ENCODE results near the gene HEATR1. TPM values are rescaled to one million over a fixed set of nuclear protein-coding genes. Genes with fewer than 3 reads are reported as not detected.
A peak's percentile ranks its signal among the peaks of the same experiment; 100 is the strongest.

Gene HEATR1
- total RNA-seq, 1 donor = 39.4 TPM

DNA sequence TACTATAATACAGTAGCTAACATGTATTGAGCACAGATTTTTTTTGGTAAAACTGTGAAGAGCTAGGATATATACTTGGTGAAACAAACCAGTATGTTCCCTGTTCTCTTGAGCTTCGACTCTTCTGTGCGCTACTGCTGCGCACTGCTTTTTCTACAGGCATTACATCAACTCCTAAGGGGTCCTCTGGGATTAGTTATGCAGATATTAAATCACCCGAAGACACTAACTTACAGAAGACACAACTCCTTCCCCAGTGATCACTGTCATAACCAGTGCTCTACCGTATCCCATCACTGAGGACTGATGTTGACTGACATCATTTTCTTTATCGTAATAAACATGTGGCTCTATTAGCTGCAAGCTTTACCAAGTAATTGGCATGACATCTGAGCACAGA, 55.9 kb downstream of the HEATR1 start:
- H3K27ac ChIP-seq (ENCODE audit: low read depth, low read length) = no peak overlapping the region
- DNase-seq (ENCODE audit: insufficient read length, low spot score, missing footprints) = no peak
- no peaks in the 10 kb centered on the region for H3K4me1 ChIP-seq (ENCODE audit: insufficient read depth, low read length)
- H3K79me2 ChIP-seq (ENCODE audit: insufficient read depth, low read length) = no peaks in the 10 kb centered on the region
- H3K9me3 ChIP-seq (ENCODE audit: low read depth, low read length) = no peaks in the 10 kb centered on the region
- no peaks in the 10 kb centered on the region for H4K20me1 ChIP-seq (ENCODE audit: insufficient read depth, low read length)
- H3K27me3 ChIP-seq (ENCODE audit: insufficient read depth, low read length) = no peaks in the 10 kb centered on the region
- no peak overlapping the region for H3K4me2 ChIP-seq (ENCODE audit: insufficient read depth, low read length)
- H2AFZ ChIP-seq (ENCODE audit: low read length) = no peak overlapping the region
- H3K36me3 ChIP-seq (ENCODE audit: insufficient read depth, low read length) = peaks cover 84% of the 10 kb centered on the region
- no peak for TF ChIP-seq CTCF (IDR thresholded peaks at IDR 0.05; ENCODE audit: extremely low read depth, low read depth, low read length)
- no peak overlapping the region for H3K4me3 ChIP-seq (ENCODE audit: insufficient read depth, low read length)

GRCh38 chr1:236545621-236546169, 58.6 kb downstream of the HEATR1 start:
- Histone ChIP-seq H3K36me3 (ENCODE audit: insufficient read depth, low read length) (peaks cover 80% of the 10 kb centered on the region), H3K4me3 (ENCODE audit: insufficient read depth, low read length) (no peak overlapping the region), H3K4me2 (ENCODE audit: insufficient read depth, low read length) (no peak overlapping the region), H3K4me1 (ENCODE audit: insufficient read depth, low read length) (no peaks in the 10 kb centered on the region), H3K27ac (ENCODE audit: low read depth, low read length) (no peak overlapping the region), H3K9me3 (ENCODE audit: low read depth, low read length) (no peaks in the 10 kb centered on the region), H4K20me1 (ENCODE audit: insufficient read depth, low read length) (no peaks in the 10 kb centered on the region), H3K27me3 (ENCODE audit: insufficient read depth, low read length) (no peaks in the 10 kb centered on the region), H3K79me2 (ENCODE audit: insufficient read depth, low read length) (no peaks in the 10 kb centered on the region), H2AFZ (ENCODE audit: low read length) (no peak overlapping the region)
- no peak for TF ChIP-seq CTCF (IDR thresholded peaks at IDR 0.05; ENCODE audit: extremely low read depth, low read depth, low read length)
- peak; percentile 4 for DNase-seq (ENCODE audit: insufficient read length, low spot score, missing footprints)

DNA sequence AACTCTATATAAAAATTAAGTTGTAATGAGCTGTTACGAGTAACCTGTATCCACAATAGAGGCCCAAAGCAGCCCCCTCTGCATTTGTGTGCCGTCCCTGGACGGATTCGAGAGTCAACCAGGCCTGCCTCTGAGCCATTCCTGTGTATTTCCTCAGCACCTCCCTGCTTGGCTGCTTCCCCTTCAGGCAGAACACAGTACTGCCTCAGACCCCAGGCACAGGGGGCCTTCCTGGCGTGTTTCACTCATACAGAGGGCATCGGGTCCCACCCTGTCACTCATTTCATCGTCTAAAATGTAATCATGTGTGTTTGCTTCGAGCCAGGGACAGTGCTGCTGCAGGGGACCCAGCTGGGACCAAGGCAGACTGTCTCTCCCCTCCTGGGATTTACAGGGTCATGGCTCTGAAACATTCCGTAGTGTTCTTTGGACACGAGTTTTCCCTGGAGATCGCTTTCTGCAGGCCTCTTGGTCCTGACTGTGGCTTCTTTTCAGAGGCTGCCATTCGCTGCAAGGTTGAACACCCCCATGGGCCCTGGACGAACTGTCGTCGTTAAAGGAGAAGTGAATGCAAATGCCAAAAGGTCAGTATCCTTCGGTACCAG, 61.1 kb downstream of the HEATR1 start:
- Histone ChIP-seq H3K4me3 (ENCODE audit: insufficient read depth, low read length) (no peak overlapping the region), H3K27ac (ENCODE audit: low read depth, low read length) (no peak overlapping the region), H3K4me2 (ENCODE audit: insufficient read depth, low read length) (no peak overlapping the region), H3K79me2 (ENCODE audit: insufficient read depth, low read length) (no peaks in the 10 kb centered on the region), H3K27me3 (ENCODE audit: insufficient read depth, low read length) (no peaks in the 10 kb centered on the region), H3K4me1 (ENCODE audit: insufficient read depth, low read length) (no peaks in the 10 kb centered on the region), H2AFZ (ENCODE audit: low read length) (no peak overlapping the region), H4K20me1 (ENCODE audit: insufficient read depth, low read length) (no peaks in the 10 kb centered on the region), H3K9me3 (ENCODE audit: low read depth, low read length) (no peaks in the 10 kb centered on the region), H3K36me3 (ENCODE audit: insufficient read depth, low read length) (peaks cover 80% of the 10 kb centered on the region)
- TF ChIP-seq CTCF (IDR thresholded peaks at IDR 0.05; ENCODE audit: extremely low read depth, low read depth, low read length) = peak; percentile 19
- DNase-seq (ENCODE audit: insufficient read length, low spot score, missing footprints) = no peak

GRCh38 chr1:236541710-236542109, 62.6 kb downstream of the HEATR1 start:
- H3K9me3 ChIP-seq (ENCODE audit: low read depth, low read length) = no peaks in the 10 kb centered on the region
- H3K27me3 ChIP-seq (ENCODE audit: insufficient read depth, low read length) = no peaks in the 10 kb centered on the region
- no peak overlapping the region for H3K4me3 ChIP-seq (ENCODE audit: insufficient read depth, low read length)
- peaks cover 83% of the 10 kb centered on the region for H3K36me3 ChIP-seq (ENCODE audit: insufficient read depth, low read length)
- no peak overlapping the region for H2AFZ ChIP-seq (ENCODE audit: low read length)
- no peaks in the 10 kb centered on the region for H3K4me1 ChIP-seq (ENCODE audit: insufficient read depth, low read length)
- H3K27ac ChIP-seq (ENCODE audit: low read depth, low read length) = no peak overlapping the region
- H3K4me2 ChIP-seq (ENCODE audit: insufficient read depth, low read length) = no peak overlapping the region
- peak; percentile 17 for DNase-seq (ENCODE audit: insufficient read length, low spot score, missing footprints)
- peaks cover 3% of the 10 kb centered on the region for H3K79me2 ChIP-seq (ENCODE audit: insufficient read depth, low read length)
- peaks cover 3% of the 10 kb centered on the region for H4K20me1 ChIP-seq (ENCODE audit: insufficient read depth, low read length)
- TF ChIP-seq CTCF (IDR thresholded peaks at IDR 0.05; ENCODE audit: extremely low read depth, low read depth, low read length) = no peak
